NCI-H510A (cell line): ENCODE measurements around the gene DAAM2.

ENCODE experiments used
- DNase-seq: peaks from one replicate; lab custom pipeline; 2025; lab: John Stamatoyannopoulos, UW

The DAAM2 gene

GRCh38 chr6:39908838-39909583 is 116.8 kb downstream of the DAAM2 start:
- DNase-seq = no peak

- DNase-seq = no peak
These were observed 117.5 kb downstream of the DAAM2 start for GRCh38 chr6:39909701-39910100.

DNA sequence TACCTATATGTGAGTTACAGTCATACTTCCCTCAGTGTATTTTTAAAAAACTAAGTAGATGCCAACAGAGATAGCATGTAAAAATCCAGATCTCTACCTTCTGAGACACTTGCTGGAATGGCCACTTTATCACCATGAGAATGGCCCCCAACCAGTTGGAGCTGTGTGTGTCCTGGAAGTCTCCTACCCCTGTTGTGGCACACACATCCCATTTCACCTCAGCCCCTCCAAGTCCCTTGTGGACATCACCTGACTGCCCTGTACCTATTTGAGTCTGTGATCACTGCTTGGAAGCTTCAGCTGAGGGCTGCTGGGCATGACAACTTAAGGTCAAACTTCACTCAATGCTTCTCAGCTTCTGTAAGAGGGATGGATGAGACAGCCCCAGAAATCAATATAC is 118.0 kb downstream of the DAAM2 start:
- no peak for DNase-seq

DNA sequence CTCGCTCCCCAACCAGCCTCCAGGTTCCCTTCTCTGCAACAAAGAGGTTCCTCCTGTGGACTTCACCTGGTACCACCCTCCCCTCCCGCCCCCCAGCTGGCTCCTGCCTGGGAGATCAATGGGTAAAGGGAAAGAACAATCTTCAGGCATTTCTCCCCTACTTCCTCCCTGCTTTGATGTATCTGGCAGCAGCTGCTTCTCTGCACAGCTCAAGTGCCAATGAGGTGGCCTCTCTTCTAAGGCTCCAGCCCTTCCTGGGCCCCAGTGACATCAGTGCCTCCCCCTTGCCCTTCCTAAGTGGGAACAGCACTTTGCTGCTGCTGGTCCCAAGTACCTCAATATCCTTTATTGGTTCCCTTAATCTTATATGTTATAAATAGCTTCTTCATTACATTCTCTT is 118.6 kb downstream of the DAAM2 start:
- DNase-seq = peak; percentile 59

DNA sequence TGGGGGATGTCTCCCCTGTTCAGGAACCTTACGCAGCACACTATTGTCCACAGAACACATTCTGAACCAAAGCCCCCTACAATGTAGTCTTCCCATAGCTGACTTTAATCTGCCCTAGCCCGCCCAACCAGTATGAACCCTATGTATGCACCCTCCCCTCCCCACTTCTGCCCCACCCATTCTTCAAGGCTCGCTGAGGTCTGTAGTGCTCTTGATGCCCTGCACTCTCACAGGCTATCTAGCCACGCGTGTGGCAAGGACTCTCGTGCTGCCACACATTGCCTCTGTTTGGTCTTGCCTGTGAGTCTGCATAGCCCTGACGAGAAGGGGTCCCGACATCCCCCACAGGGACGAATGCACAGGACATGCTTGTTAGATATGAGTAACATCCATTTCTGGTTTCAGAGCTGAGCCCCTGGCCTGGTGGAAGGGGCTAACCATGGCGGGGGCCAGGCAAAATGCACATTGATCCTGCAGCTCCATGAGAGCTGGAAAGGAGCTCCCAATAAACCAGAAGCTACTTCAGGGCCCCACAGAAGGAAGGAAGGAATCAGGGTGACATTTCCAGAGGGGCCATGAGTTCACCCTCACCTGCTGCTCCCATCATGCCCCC is 119.4 kb downstream of the DAAM2 start:
- no peak for DNase-seq

DNA sequence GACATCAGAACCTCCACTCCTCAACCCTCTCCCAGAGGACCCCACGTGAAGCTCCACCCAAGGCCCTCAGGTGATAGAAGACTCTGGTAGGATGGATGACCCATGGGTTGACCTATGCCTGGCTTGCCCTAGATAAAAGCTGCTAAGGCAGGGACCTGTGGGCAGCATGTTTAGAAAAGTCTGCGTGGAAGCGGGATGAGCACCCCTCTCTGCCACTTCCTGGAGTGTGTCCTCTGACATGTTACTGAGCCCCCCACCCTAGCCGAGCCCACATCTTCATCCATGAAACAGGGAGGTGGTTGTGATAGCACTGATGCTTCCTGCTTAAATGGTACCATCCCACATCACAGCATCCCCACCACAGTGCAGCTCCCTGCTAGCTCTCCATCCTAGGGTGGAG is 120.3 kb downstream of the DAAM2 start:
- no peak for DNase-seq

GRCh38 chr6:39913391-39913916 is 121.3 kb downstream of the DAAM2 start:
- DNase-seq = no peak

DNA sequence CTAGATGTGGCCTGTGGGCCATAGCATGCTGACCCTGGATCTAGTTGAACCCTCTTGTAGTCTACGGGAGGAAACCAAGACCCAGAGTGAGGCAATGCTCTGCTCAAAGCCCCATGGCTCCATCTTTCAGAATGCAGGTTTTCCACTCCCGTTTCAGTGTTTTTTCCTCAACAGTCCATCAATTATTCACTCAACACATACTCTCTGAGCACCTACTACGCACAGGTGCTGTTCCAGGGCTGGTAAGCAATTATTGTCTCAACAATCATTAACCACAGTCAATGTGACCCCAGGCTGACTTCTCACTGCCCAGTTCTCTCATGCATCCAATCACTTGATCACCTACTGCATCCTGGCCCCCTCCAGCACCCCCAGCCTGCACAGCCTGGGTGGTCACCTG is 122.1 kb downstream of the DAAM2 start:
- no peak for DNase-seq

GRCh38 chr6:39915866-39916265 is 123.7 kb downstream of the DAAM2 start:
- no peak for DNase-seq

GRCh38 chr6:39917329-39917728 is 125.2 kb downstream of the DAAM2 start:
- no peak for DNase-seq

DNA sequence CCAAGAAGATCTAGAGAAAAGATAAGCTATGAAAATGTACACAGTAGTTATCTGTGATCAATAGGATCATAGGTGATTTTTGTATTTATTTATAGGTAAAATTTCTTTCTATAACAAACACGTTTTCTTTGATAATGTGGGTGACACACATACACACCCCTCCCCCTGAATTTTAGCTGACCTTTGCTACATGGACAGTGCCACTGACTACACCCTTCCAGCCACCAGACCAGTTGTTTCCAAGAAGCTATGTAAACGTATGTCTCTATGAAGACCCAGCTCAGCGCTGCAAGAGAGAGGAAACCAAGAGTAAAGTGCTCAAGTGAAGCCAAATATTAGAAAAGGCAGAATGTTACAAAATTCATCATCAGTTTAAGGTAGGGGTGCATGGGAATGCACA is 125.8 kb downstream of the DAAM2 start:
- no peak for DNase-seq

- no peak for DNase-seq
These were observed 126.7 kb downstream of the DAAM2 start for GRCh38 chr6:39918831-39919230.

DNA sequence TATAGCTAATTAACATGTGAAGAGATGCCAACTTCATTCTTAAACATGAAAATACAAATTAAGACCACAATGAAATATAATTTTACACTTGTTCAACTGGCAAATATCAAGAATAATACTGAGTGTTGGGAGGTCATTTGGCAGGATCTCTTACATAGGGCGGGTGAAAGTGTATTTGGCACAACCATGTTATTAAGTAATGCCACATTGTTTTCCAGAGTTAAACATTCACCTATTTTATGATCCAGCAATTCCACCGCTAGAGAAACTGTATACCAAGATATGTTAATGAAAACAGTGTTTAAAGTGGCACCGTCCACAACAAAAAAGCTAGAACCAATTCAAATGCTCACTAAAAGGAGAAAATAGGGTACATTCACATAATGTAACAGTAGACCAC is 128.0 kb downstream of the DAAM2 start:
- no peak for DNase-seq

- no peak for DNase-seq
These were observed 130.6 kb downstream of the DAAM2 start for GRCh38 chr6:39922821-39923220.

DNA sequence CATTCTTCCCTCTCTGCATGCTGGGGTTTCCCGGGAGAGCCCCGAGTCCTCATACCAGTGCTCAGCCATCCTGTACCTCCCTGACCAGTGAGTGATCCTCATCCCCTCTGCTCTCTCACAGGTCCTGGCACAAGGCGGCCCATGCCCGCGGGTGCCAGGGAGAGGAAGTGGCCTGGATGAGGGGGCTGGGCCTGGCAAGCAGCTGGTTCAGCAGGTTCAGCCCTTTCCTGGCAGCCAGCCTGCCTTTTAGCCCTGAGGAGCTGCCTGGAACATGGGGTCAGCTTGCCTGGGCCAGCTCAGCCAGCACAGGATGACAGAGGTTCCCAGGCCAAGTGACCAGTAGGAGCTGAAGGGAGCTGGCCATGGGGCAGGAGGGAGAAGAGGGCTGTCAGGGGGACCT is 131.2 kb downstream of the DAAM2 start:
- DNase-seq = peak; percentile 57

DNA sequence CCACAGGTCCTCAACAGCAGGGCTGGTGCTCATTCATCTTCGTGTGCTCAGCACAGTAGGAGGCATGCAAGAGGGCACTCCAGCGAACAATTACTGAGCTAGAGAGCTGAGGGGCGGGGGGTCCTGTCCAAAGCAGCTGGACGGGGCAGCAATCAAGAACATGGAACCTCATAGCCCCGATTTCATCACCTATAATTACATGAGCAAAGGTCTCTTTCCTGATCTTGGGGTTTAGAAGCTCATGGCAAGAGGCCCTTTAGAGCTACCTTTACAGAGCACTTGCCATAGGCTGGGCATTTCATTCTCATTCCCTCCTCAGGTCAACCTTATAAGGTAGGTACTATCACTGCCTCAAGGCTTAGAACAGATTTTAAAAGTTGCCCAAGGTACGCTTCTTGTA is 131.7 kb downstream of the DAAM2 start:
- peak; percentile 54 for DNase-seq

GRCh38 chr6:39924283-39924682 is 132.1 kb downstream of the DAAM2 start:
- no peak for DNase-seq

DNA sequence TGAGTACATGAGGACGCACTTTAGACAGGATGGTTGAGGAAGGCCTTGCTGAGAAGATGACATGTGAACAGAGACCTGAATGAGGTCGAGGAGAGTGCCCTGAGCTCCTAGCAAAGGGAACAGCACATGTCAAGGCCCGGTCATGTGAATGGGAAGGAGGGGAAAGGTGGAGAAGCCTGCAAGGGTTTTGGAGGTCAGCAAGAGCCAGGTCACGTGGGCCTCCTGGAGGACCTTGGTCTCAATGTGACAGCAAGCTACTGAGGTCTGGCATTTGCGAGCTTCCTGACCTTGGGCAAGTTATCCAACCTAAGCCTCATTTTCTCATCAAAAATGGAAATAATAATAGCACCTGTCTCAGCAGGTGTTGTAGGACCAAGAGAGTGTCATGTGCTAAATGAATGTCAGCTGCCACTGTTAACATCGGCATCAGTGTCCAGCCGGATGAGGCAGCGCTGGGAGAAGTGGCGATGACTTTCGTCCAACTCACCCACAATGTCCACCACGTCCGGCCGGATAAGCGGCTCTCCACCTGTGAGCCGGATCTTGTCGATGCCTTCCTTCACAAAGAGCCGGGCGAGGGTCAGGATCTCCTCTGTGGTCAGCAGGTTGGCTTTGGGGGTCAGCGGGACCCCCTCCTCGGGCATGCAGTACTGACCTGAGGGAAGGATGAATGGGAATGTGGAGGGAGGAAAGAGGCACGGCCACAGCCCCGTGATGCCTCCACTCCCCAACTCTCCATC is 133.2 kb downstream of the DAAM2 start:
- no peak for DNase-seq

GRCh38 chr6:39925931-39926290 is 133.7 kb downstream of the DAAM2 start:
- DNase-seq = no peak

- no peak for DNase-seq
These were observed 134.5 kb downstream of the DAAM2 start for GRCh38 chr6:39926668-39927067.

GRCh38 chr6:39927159-39927558 is 135.0 kb downstream of the DAAM2 start:
- DNase-seq = no peak

DNA sequence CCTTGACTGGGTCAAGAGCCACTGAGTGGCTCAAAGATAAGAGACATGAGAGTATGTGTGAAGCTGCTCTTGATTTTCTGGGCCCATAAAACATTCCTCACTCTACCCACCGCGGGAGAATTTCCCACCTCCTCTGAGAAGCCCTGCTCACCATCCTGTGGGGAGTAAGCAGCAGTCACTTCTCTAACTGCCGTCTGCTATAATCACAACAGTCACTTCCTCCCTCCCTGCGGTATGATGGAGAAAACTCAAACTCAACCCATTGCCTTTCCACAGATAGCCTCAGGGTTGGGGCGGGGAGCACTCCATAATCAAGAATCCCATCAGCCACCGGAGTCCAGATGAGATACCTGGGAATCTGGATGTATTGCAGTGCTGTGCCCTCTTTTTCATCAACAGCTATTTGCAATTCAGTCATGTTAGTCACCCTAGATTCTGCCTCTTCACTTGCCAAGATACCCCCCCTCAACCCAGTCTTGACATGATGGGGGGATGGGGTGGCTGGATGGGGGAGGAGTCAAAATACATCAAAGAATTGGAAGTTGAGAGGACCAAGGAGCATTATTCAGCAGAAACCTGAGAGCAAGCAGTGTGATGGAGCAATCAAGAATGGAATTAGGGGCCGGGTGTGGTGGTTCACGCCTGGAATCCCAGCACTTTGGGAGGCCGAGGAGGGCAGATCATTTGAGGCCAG is 137.0 kb downstream of the DAAM2 start:
- no peak for DNase-seq
